CD4-positive, alpha-beta T cell treated with Interleukin-4 for 4 hours (primary cell): ENCODE measurements around the gene CATSPERZ.
"Not testable (repeated sequence)": the region's sequence is repeated elsewhere in the genome, so short reads cannot be mapped to it uniquely, and the experiment has no call there.

Source experiments
- DNase-seq: peaks from one replicate; pipeline ENCODE4 v3.0.0-alpha.2; 2020

The CATSPERZ gene

DNA sequence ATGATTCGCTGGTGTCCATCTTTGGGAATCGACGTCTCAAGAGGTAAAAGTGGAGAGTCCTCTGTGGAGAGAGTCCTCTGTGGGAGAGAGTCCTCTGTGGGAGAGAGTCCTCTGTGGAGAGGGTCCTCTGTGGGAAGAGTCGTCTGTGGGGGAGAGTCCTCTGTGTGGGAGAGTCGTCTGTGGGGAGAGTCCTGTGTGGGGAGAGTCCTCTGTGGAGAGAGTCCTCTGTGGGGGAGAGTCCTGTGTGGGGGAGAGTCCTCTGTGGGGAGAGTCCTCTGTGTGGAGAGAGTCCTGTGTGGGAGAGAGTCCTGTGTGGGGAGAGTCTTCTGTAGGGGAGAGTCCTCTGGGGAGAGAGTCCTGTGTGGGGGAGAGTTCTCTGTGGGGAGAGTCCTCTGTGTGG, 20.9 kb downstream of the CATSPERZ start:
- no peak for DNase-seq

DNA sequence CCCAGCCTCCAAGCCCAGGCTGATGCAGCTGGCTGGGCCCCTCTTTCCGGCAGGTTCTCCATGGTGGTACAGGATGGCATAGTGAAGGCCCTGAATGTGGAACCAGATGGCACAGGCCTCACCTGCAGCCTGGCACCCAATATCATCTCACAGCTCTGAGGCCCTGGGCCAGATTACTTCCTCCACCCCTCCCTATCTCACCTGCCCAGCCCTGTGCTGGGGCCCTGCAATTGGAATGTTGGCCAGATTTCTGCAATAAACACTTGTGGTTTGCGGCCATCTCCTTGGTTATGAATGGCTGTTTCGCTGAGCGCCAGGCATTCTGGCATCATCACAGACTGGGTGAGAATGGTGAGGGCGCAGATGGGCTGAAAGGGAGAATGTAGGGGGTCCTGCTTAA, 21.4 kb downstream of the CATSPERZ start:
- DNase-seq: no peak

DNA sequence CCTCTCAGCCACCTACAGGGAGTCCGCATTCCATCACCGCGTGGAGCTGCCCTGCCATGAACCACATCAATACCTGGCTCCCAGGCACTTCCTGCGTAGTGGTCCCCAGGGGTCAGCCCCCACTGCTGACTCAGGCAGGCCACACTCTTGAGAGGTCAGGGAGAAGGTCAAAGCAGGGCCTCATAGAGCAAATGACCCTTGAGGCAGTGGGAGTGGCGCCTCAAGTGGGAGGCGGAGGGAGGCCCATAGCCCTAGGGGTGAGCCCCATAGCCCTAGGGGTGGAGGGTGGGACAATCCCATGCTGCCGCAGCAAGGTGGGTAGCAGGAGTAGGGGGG, 22.7 kb downstream of the CATSPERZ start:
- no peak for DNase-seq

DNA sequence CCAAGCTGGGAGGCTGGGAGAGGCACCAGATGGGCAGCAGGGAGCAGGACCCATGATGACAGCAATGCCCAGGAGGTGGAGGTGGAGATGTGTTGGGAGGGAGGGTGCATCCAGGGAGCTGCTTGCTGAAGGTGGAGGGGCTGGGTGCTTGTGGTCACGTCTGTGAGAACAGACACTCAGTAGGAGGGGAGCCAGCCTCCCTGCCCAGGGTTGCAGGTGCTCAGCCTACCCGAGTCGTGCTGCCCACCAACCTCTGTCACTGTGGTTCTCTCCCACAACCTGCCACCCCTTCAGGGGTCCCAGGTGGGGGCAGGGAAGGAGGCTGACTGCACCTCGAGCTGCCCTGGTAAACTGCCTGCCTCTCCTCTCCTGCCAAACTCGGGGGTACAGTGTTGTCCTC, 23.2 kb downstream of the CATSPERZ start:
- DNase-seq: no peak

DNA sequence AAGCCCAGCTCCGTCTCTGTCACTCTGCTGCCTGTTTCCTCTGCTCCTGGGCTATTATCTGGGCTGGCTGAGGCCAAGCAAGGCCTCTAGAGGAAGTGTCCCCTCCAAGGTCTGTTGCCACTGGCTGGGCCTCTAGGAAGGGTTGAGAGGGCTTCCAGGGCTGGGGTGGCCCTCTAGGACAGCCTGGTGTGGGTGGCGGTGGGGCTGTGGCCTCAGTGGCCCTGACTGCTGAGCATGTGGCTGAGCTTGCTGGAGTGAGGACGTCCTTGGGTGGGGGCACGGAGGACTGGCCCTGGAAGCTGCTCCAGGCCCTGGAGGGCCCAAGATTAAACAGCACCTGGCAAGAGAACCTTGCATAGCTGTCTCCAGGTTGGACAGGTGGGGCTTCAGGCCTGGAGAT, 23.8 kb downstream of the CATSPERZ start:
- not testable (repeated sequence) for DNase-seq

DNA sequence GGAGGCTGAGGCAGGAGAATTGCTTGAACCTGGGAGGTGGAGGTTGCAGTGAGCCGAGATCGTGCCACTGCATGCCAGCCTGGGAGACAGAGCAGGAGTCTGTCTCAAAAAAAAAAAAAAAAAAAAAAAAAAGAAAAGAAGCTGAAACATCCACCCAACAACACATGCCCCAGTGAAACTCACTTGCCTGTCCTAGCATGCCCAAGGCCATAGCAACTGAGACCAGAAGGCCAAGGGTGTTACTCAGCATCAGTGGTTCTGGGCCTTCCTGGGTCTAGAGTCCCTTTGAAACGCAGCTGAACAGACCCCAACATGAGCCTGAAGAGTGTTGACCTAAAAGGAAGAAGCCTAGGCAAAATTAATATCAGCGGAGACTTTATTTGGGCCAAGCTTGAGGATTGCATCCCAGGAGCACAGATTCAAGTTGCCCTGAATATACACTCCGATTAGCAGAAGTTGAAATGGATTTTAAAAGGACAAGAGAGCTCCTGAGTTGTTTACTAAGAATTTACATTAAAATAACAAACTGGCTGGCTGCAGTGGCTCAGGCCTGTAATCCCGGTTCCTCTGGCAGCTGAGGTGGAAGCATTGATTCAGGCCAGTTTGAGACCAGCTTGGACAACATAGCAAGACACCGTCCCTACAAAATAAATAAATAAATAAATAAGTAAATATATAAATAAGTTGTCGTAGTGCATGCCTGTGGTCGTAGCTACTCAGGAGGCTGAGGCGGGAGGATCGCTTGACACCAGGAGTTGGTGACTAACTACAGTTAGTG, 24.7 kb downstream of the CATSPERZ start:
- DNase-seq: no peak

DNA sequence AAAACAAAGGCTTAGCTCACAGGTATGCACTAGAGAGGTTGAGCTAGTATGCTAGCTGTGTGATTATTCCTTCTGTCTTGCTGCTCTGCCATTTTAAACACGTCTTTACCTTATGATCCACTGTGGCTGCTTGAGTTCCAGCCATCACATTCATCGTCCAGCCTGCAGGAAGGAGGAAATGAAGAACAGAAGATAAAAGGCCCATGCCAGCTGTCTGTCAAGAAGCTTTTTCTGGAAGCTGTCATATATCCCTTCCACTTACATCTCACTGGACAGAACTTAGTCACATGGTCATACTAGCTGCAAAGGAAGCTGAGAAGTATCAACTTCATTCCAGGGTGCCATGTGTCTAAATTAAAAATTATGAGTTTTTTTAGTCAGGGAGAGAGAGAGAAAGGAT, 27.2 kb downstream of the CATSPERZ start:
- DNase-seq: no peak

DNA sequence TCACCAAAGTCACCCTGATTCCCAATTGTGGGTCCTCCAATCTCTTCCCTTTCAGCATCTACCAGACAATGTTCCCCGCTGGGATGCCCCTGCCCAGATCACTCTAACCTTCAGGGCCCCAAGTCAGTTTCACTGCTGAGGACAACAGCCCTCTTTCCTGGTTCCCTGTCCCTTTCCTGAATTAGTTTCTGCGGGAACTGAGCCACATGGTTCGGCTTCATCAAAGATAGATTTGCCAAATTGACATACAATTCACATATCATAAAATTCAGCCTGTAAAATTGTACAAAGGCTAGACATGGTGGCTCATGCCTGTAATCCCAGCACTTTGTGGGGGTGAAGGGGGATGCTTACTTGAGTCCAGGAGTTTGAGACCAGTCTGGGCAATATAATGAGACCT, 27.8 kb downstream of the CATSPERZ start:
- DNase-seq: no peak

DNA sequence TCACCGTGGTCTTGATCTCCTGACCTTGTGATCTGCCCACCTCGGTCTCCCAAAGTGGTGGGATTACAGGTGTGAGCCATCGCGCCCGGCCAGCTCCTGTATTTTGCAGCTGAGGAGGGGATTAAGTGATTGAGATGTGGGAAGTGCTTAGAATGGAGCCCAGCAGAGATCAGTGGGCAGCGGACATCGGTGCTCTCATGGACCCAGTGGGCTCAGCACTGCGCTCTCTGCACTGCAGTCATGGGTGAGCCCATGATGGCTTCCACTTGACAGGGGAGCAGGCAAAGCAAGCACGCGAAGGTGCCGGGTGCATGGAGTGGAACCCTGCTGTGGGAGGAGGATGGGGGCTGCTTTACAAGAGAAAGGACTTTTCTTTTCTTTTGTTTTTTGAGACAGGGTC, 30.7 kb downstream of the CATSPERZ start:
- no peak for DNase-seq

DNA sequence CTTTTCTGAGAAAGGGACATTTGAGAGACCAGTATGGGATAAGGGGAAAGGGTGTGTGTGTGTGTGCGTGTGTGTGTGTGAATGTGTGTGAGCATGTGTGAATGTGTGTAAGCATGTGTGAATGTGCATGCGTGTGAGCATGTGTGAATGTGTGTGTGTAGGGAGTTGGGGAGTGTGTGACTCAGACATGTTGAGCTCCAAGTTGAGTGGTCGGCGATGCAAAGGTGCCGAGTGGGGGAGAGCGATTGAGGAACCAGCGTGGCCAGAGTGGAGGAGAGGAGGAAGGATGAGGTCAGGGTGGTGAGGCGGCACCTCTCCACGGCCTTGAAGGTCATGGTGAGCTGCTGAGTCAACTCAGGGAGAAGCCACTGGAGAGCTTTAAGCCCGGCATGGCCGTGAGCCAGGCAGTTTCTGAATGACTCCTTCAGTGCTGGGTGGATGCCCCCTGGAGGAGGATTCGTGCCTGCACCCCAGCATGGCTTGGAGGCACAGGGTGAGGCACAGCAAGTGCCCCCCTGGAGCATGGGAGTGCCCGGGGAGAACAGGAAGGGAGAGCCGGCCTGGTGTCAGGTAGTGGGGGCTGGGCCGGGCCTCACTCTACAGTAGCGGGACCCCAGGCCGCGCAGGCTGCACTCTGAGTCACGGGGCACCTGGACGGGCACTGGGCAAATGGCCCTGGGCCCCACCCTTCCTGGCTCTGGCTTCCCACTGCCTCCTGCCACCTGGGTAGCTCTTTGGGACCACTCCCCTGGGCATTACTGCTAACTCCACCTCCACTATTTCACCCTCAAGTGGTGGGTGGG, 31.6 kb downstream of the CATSPERZ start:
- DNase-seq: peak; percentile 82

DNA sequence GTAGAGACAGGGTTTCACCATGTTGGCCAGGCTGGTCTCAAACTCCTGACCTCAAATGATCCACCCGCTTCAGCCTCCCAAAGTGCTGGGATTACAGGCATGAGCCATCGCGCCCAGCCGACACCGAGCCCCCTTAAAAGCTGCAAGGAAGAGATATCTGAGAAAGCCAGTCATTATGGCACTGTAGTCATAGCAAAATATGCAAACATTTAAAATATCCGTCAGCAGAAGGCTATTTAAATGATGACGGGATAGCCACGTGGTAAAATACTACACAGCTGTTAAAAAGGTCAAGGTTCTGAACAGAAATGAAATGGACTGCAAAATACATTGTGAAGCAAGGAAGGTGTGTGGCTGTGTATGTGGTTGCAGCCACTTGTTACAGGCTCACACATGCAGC, 33.4 kb downstream of the CATSPERZ start:
- no peak for DNase-seq

DNA sequence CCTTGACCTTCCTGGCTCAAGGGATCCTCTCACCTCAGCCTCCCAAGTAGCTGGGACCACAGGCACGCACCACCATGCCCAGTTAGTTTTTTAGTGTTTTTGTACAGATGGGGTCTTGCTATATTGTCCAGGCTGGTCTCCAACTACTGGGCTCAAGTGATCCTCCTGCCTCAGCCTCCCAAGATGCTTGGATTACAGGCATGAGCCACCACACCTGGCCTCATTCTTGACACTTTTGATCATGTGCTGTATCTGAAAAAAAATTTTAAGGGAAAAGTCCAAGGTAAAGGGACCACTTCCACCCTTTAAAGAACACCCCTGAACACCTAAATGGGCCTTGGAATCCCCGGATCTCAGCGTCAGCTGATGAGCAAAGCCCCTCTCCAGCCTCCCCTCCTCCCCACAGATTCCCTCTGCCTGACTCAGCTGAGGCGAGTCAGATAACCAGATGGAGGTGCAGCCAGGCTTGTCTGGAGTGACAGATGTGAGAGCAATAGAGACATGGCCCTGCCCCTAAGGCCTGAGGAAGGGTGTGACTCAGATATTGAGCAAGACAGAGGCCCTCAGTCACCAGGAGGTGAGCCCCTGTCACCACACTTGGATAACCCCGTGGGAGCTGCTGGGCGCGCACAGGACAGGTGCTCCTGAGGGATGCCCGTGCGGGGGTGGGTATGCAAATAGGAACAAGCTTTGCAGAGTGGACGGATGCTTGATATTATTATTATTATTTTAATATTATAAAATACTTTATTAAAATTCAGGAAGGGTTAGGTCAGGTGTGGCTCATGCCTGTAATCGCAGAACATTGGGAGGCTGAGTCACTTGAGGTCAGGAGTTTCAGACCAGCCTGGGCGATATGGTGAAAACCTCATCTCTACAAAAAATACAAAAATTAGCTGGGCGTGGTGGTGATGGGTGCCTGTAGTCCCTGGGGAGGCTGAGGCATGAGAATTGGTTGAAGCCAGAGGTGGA, 34.9 kb downstream of the CATSPERZ start:
- DNase-seq: no peak

DNA sequence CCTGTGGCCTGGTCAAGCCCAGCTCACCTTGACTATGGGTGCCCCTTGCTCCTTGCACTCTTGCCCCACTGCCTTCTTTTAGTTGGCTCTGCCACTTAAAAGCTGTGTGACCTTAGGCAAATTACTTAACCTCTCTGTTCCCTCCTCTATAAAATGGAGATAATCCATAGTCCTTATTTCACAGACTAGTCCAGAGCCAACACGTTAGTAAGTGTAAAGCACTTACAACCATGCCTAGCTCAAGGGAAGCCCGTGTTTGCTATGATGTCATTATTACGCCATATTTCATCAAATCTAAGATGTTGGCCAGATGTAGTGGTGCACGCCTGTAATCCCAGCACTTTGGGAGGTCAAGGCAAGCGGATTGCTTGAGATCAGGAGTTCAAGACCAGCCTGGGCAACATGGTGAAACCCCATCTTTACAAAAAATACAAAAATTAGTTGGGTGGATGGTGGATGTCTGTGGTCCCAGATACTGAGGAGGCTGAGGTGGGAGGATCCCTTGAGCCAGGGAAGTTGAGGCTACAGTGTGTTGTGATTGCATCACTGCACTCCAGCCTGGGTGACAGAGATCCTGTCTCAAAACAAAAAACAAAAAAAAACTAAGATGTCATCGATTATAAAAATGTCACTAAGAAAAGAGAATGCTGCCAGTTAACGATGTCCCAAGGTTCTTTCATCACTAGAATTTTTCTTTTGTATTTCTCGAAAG, 37.5 kb downstream of the CATSPERZ start:
- no peak for DNase-seq

DNA sequence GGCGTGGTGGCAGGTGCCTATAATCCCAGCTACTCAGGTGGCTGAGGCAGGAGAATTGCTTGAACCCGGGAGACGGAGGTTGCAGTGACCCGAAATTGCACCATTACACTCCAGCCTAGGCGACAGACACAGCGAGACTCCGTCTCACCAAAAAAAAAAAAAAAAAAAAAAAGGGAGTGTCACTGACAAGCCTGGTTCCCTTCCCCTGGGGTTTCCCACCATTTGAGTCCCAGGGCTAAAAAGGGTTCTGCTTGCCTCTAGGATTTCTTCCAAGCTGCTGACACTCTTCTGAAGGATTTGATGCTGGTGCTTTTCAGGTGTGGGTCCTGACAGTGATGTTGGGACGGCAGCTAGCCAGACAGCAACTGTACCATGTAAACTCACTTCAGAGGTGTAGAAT, 38.6 kb downstream of the CATSPERZ start:
- no peak for DNase-seq

DNA sequence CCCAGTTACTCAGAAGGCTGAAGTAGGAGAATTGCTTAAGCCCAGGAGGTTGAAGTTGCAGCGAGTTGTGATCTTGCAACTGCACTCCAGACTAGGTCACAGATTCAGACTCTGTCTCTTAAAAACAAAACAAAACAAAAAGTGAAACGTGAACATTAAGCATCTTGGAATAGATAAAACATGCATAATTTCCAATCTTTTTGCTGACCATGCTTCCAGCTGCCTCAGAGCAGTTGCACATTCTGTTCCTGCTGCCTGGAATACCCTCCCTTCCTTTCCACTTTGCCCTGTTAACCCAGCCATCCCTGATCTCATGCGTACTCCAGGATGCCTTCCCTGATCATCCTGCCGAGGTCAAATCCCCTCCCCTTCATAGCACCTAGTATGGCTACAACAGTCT, 39.1 kb downstream of the CATSPERZ start:
- no peak for DNase-seq

DNA sequence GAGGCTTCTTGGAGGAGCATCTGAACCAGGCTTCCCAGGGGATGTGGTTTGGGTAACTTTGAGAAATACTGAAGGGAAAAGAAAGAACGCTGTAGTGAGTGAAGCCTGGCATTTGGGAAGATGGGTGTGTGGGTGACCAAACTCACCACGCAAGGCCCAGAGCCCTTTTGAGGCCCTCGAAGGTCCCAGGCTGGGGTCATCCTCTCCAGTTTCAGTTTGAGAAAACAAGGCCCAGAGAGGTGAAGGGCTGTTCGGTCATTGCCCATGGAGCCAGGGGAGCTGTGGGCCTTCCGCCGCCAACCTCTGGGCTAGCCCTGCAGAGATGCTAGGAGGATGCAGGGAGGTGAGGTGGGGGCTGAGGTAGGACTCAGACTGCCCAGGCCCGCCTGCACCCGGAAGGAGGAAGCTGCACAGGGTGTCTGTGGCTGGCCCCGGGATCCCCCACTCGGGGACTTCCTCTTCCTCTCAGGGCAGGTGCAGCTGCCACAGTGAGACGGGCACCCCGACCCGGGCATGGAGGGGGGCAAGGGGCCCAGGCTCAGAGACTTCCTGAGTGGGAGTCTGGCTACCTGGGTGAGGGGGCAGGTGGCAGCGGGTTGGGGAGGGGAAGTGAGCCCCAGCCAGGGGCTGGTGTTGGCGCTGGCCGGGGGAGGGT, 39.7 kb downstream of the CATSPERZ start, which contains the start of gene CCDC88B:
CCDC88B (plus strand) TSS at position 451 of the 655 bp plus-strand sequence; CDS start at position 514, 63 bp downstream.
- peak; percentile 87 for DNase-seq

DNA sequence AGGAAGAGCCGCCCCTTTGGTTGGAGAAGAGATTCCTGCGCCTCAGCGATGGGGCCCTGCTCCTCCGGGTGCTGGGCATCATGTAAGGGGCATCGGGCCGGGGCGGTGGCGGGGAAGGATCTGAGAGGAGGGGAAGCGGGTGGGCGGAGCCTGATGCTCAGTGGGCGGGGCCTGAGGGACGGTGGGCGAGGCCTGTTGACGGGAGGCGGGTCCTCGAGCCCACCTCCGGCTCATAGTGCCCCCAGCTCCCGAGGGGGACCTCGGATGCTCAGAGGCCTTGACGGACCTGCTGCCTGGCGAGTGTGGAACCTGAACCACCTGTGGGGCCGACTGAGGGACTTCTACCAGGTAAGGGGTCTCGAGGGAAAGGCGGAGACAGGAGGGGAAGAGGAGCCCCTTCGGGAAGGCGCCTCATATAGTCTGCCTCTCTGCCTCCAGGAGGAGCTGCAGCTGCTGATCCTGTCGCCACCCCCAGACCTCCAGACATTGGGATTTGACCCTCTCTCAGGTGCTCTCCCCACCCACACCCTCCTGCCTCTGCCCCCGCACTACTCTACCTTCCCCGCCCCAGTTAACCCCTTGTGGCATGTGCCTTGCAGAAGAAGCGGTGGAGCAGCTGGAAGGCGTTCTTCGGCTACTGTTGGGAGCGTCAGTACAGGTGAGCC, 40.6 kb downstream of the CATSPERZ start:
- peak; percentile 54 for DNase-seq

DNA sequence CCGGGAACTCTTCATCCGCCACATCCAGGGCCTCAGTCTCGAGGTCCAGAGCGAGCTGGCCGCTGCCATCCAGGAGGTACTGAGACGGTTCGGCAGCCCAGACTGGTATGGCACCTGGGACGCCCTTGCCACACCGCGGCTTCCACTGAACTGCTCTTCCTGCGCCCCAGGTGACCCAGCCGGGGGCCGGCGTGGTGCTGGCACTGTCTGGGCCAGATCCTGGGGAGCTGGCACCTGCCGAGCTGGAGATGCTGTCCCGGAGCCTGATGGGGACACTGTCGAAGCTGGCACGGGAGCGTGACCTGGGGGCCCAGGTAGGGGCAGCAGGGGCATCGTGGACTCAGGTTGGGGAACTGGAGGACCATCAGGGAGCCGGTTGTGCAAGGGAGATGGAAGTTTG, 41.3 kb downstream of the CATSPERZ start:
- no peak for DNase-seq

DNA sequence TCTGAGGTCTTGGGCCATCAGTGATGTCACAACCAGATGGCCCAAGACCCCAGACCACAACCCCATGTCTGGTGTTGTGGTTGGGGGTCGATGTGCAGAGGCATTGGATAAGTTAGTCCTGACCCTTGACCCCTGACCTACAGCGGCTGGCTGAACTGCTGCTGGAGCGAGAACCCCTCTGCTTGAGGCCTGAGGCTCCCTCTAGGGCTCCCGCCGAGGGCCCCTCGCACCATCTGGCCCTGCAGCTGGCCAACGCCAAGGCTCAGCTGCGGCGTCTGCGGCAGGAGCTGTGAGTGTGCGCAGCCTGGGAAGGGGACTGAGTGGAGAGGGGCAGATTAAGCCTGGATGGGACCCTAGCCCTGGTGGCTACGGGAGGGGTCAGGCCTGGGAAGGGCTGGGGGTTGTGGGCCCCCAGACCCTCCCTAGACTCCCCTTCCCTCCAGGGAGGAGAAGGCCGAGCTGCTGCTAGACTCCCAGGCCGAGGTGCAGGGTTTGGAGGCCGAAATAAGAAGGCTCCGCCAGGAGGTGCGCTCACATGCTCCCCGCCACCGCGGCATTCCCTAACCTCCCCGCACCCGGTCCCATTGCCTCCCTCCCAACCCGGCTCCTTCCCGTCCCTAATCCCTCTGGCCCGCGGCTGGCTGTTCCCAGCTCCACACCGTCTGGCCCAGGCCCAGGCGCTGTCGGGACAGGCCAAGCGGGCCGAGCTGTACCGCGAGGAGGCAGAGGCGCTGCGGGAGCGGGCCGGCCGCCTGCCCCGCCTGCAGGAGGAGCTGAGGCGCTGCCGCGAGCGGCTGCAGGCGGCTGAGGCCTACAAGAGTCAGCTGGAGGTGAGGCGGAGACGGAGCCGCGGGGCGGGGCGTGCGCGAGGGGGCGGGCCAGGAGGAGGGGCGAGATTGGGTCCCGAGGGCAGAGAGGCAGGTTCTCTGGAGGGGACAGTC, 42.0 kb downstream of the CATSPERZ start:
- DNase-seq: peak; percentile 85
